Thymus (tissue), 11 donors: ENCODE measurements around the gene SCARF1. TPM values are rescaled to one million over a fixed set of nuclear protein-coding genes. Genes with fewer than 3 reads are reported as not detected.
A peak's percentile ranks its signal among the peaks of the same experiment; 100 is the strongest.

Experiments used
- DNase-seq, 9 donors: peaks; one replicate each; pipeline ENCODE4 v3.0.0-alpha.2; 2013; ENCODE audit warnings: low spot score in 9 of 9, low read depth in 6 of 9, missing footprints in 1 of 9
- H3K27ac ChIP-seq, 2 donors: one replicate each; pipeline ENCODE4 v1.5.1; 2013; ENCODE audit warnings: control low read depth in 1 of 2, low read depth in 1 of 2, low read length in 1 of 2, mild to moderate bottlenecking in 1 of 2, moderate library complexity in 1 of 2
- H3K27me3 ChIP-seq, 2 donors: one replicate each; pipeline ENCODE4 v1.5.1; 2013; ENCODE audit warnings: low read length in 1 of 2; ENCODE audit not compliant: control insufficient read depth in 2 of 2, insufficient read depth in 1 of 2
- H3K36me3 ChIP-seq, 2 donors: one replicate each; pipeline ENCODE4 v1.5.1; 2013; ENCODE audit warnings: low read length in 1 of 2, mild to moderate bottlenecking in 1 of 2, moderate library complexity in 1 of 2; ENCODE audit not compliant: control insufficient read depth in 2 of 2, insufficient read depth in 2 of 2
- H3K4me1 ChIP-seq, 2 donors: one replicate each; pipeline ENCODE4 v1.5.1; 2013; ENCODE audit warnings: low read length in 2 of 2; ENCODE audit not compliant: control insufficient read depth in 2 of 2, insufficient read depth in 2 of 2
- H3K4me3 ChIP-seq, 2 donors: one replicate each; pipeline ENCODE4 v1.5.1; 2013; ENCODE audit warnings: low read length in 2 of 2, control low read depth in 1 of 2, mild to moderate bottlenecking in 1 of 2
- H3K9me3 ChIP-seq, 2 donors: one replicate each; pipeline ENCODE4 v1.5.1; 2013; ENCODE audit warnings: low read length in 1 of 2, mild to moderate bottlenecking in 1 of 2; ENCODE audit not compliant: control insufficient read depth in 2 of 2, insufficient read depth in 1 of 2
- whole genome bisulfite sequencing: extraction: QIAGEN DNeasy Blood & Tissue Kit; methylation state at CpG from one replicate; pipeline ENCODE4 v1.1.7; 2013; 5-methylcytosine and 5-hydroxymethylcytosine counted together
- polyA plus RNA-seq: library from polyadenylated mRNA; stranded (reverse); fragments of 200-250 nt; gene quantifications from one replicate; pipeline ENCODE4 v1.2.3, GENCODE V29; 2013
- total RNA-seq: library from RNA; stranded (reverse); fragments of 120-200 nt; gene quantifications from one replicate; pipeline ENCODE4 v1.2.4, GENCODE V29; 2013
- donor health status: healthy.

The SCARF1 gene
- total and polyA plus RNA-seq, 2 donors = 4.2 to 5.8 TPM

DNA sequence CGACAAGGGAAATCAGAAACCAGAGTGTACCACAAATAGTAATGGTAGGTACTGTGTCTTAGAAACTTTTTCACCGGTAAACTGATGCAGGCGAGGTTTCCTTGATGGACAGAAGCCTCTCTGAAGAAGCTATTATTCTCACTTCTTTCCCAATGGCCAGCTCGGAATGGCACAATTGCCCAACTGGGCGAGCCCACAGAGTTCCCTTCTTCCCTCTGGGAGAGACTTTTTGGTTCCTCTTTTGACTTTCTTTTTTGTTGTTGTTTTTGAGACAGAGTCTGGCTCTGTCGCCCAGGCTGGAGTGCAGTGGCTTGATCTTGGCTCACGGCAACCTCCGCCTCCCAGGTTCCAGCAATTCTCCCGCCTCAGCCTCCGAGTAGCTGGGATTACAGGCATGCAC lies 33.8 kb downstream of the SCARF1 start:
- Histone ChIP-seq H3K4me3 (no peak overlapping the region), H3K27ac (no peak overlapping the region), H3K9me3 (no peaks in the 10 kb centered on the region), H3K36me3 (peaks cover 27 to 30% of the 10 kb centered on the region in 2 donors), H3K27me3 (no peaks in the 10 kb centered on the region), H3K4me1 (peaks cover 0 to 16% of the 10 kb centered on the region in 2 donors)
- no peak for DNase-seq
- 97% methylated on average over 10 of the region's 10 CpGs for WGBS

GRCh38 chr17:1608676-1609075 lies 36.9 kb downstream of the SCARF1 start:
- Histone ChIP-seq H3K36me3 (peaks cover 17 to 21% of the 10 kb centered on the region in 2 donors), H3K9me3 (no peaks in the 10 kb centered on the region), H3K4me1 (peaks cover 3 to 39% of the 10 kb centered on the region in 2 donors), H3K27ac (no peak overlapping the region), H3K4me3 (no peak overlapping the region), H3K27me3 (peaks cover 0 to 2% of the 10 kb centered on the region in 2 donors)
- no peak for DNase-seq
- WGBS = 98% methylated on average over 7 of the region's 7 CpGs

- Histone ChIP-seq H3K4me3 (no peak overlapping the region), H3K9me3 (no peaks in the 10 kb centered on the region), H3K27me3 (peaks cover 0 to 2% of the 10 kb centered on the region in 2 donors), H3K27ac (peak overlapping the region in 1 of 2 donors; percentile 46), H3K36me3 (peaks cover 15 to 16% of the 10 kb centered on the region in 2 donors), H3K4me1 (peaks cover 3 to 39% of the 10 kb centered on the region in 2 donors)
- 70% methylated on average over 5 of the region's 5 CpGs for WGBS
- DNase-seq = no peak
Measured at GRCh38 chr17:1607971-1608320, 37.6 kb downstream of the SCARF1 start.

- H3K9me3 ChIP-seq = peaks cover 5 to 10% of the 10 kb centered on the region in 2 donors
- peak overlapping the region; percentile 49 to 52 for H3K27ac ChIP-seq
- no peak for DNase-seq
- peaks cover 3 to 39% of the 10 kb centered on the region in 2 donors for H3K4me1 ChIP-seq
- no peak overlapping the region for H3K4me3 ChIP-seq
- H3K36me3 ChIP-seq = peaks cover 12 to 14% of the 10 kb centered on the region in 2 donors
- 92% methylated on average over 26 of the region's 26 CpGs for WGBS
- H3K27me3 ChIP-seq = peaks cover 0 to 2% of the 10 kb centered on the region in 2 donors
Measured at GRCh38 chr17:1606352-1606985, 39.1 kb downstream of the SCARF1 start.

GRCh38 chr17:1605681-1606351 lies 39.7 kb downstream of the SCARF1 start:
- Histone ChIP-seq H3K36me3 (peaks cover 14 to 18% of the 10 kb centered on the region in 2 donors), H3K4me3 (no peak overlapping the region), H3K27ac (no peak overlapping the region), H3K4me1 (peaks cover 3 to 43% of the 10 kb centered on the region in 2 donors), H3K9me3 (peaks cover 7 to 17% of the 10 kb centered on the region in 2 donors), H3K27me3 (peaks cover 0 to 2% of the 10 kb centered on the region in 2 donors)
- DNase-seq = no peak
- WGBS = 95% methylated on average over 19 of the region's 19 CpGs

DNA sequence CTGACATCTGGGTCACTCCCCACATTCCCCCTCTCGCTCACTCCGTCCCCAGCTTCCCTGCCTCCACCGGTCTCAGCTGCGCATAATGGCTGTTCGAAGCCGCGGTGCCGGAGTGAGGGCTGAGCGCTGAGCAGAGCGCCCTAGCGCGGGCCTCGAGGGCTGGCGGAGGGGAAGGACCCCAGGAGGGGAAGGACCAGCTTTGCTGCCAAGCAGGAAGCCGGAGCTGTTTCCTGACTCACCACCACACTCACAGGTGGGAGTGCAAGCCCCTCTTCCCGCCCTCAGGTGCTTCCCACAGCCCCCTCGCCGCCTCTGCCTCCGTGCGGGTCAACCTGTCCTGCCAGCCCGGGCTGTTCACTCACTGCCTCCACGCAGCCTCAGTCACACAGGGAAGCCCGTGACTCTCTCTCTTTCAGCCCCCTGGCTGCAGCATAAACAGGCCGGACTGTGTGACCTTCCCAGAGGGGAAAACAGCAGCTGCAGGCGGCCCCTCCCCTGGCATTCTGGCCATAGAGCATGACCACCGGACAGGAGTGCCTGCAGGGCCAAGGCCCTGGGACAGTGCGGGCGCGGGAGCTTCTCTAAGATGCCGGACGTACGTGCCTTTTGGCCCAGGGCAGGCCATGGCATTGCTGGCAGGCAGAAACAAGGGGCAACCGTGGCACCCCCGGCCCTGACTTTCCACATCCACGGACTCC lies 40.6 kb downstream of the SCARF1 start:
- 37% methylated on average over 35 of the region's 35 CpGs for WGBS
- Histone ChIP-seq H3K36me3 (peaks cover 14 to 18% of the 10 kb centered on the region in 2 donors), H3K4me1 (peaks cover 3 to 43% of the 10 kb centered on the region in 2 donors), H3K4me3 (peak overlapping the region in 1 of 2 donors; percentile 32), H3K27ac (peak overlapping the region; percentile 5 to 60), H3K9me3 (peaks cover 7 to 17% of the 10 kb centered on the region in 2 donors), H3K27me3 (peaks cover 0 to 2% of the 10 kb centered on the region in 2 donors)
- DNase-seq = peak in 2 of 9 donors; percentile 49 to 59

GRCh38 chr17:1601571-1601970 lies 44.0 kb downstream of the SCARF1 start:
- H3K27ac ChIP-seq = no peak overlapping the region
- H3K4me1 ChIP-seq = peaks cover 3 to 26% of the 10 kb centered on the region in 2 donors
- H3K4me3 ChIP-seq = no peak overlapping the region
- peaks cover 14 to 20% of the 10 kb centered on the region in 2 donors for H3K36me3 ChIP-seq
- 99% methylated on average over 14 of the region's 14 CpGs for WGBS
- peaks cover 0 to 2% of the 10 kb centered on the region in 2 donors for H3K27me3 ChIP-seq
- no peak for DNase-seq
- H3K9me3 ChIP-seq = peaks cover 7 to 17% of the 10 kb centered on the region in 2 donors

GRCh38 chr17:1598399-1599095 lies 47.0 kb downstream of the SCARF1 start:
- Histone ChIP-seq H3K4me1 (peaks cover 8 to 25% of the 10 kb centered on the region in 2 donors), H3K27me3 (no peaks in the 10 kb centered on the region), H3K36me3 (peaks cover 12 to 22% of the 10 kb centered on the region in 2 donors), H3K9me3 (peaks cover 7 to 17% of the 10 kb centered on the region in 2 donors), H3K4me3 (no peak overlapping the region), H3K27ac (peak overlapping the region in 1 of 2 donors; percentile 26)
- DNase-seq = no peak
- 98% methylated on average over 8 of the region's 8 CpGs for WGBS
